Esophagus muscularis mucosa (tissue), 4 donors: ENCODE measurements around the gene CTF1. TPM values are rescaled to one million over a fixed set of nuclear protein-coding genes. Genes with fewer than 3 reads are reported as not detected.
A peak's percentile ranks its signal among the peaks of the same experiment; 100 is the strongest.

Experiments
- DNase-seq: peaks from one replicate; pipeline ENCODE4 v3.0.0-alpha.2; 2017; ENCODE audit errors: extremely low spot score
- H3K27ac ChIP-seq, 4 donors: fragments of 200-600 bp; sonication (generic); replicated peaks in 1 of 4; 1 replicate in 3 of 4; 2 replicates in 1 of 4; pipeline ENCODE4 v1.5.1; 2016 to 2019; ENCODE audit warnings: mild to moderate bottlenecking in 1 of 4
- H3K27me3 ChIP-seq, 4 donors: fragments of 200-600 bp; sonication (generic); one replicate each; pipeline versions ENCODE4 v1.5.1 to v1.6.0; 2016 to 2019
- H3K36me3 ChIP-seq, 4 donors: fragments of 200-600 bp; sonication (generic); one replicate each; pipeline ENCODE4 v1.5.1; 2016 to 2019
- H3K4me1 ChIP-seq, 4 donors: fragments of 200-600 bp; sonication (generic); one replicate each; pipeline ENCODE4 v1.5.1; 2016 to 2019
- H3K4me3 ChIP-seq, 4 donors: fragments of 200-600 bp; sonication (generic); 1 replicate in 2 of 4; 2 replicates in 2 of 4; pipeline ENCODE4 v1.5.1; 2016 to 2019; ENCODE audit warnings: mild to moderate bottlenecking in 4 of 4, moderate library complexity in 1 of 4
- H3K9me3 ChIP-seq, 4 donors: fragments of 200-600 bp; sonication (generic); 1 replicate in 3 of 4; 2 replicates in 1 of 4; pipeline ENCODE4 v1.5.1; 2016 to 2019
- CTCF ChIP-seq, 3 experiments: fragments of 200-600 bp in 2 of 3; fragments of 450-650 bp in 1 of 3; sonication (generic) in 2 of 3; IDR thresholded peaks; one replicate each; pipeline ENCODE4 v1.5.1; 2017 to 2019; ENCODE audit warnings: antibody characterized with exemption in 3 of 3, mild to moderate bottlenecking in 2 of 3, moderate library complexity in 1 of 3
- EP300 ChIP-seq: sonication (generic); formaldehyde crosslinking; IDR thresholded peaks from one replicate; pipeline ENCODE4 v1.6.1; 2017; ENCODE audit warnings: antibody characterized with exemption
- POLR2A ChIP-seq: fragments of 450-650 bp; IDR thresholded peaks from one replicate; pipeline ENCODE4 v1.6.1; 2017; ENCODE audit warnings: antibody characterized with exemption, moderate library complexity, mild to moderate bottlenecking, low read depth
- POLR2AphosphoS5 ChIP-seq, 2 donors: sonication (generic); formaldehyde crosslinking; IDR thresholded peaks; one replicate each; pipeline ENCODE4 v1.6.1; 2017; ENCODE audit warnings: antibody characterized with exemption in 2 of 2
- WGBS: methylation state at CpG from one replicate; pipeline ENCODE4 v1.1.5; 2018; 5-methylcytosine and 5-hydroxymethylcytosine counted together
- intact Hi-C: fragments of 100-400 bp; cut with DNase I; formaldehyde crosslinking; loops from one replicate; pipeline ENCODE4 v1.15.1; 2023
- total RNA-seq, 4 donors: library from RNA; depleted of rRNA; stranded (reverse); fragments of >200 nt; gene quantifications; one replicate each; pipeline versions ENCODE4 v1.1.0 to v1.2.1, GENCODE V29; 2016

The CTF1 gene
- total RNA-seq, 4 donors from 2014 or later, result 6.2 to 18.8 (median 10.9) TPM

- Histone ChIP-seq H3K27ac (peak overlapping the region; percentile 96 to 99 (median 98)), H3K4me3 (peak overlapping the region; percentile 70 to 89 (median 82)), H3K36me3 (peaks cover 0 to 45% (median 42%) of the 10 kb centered on the region in 4 donors), H3K9me3 (no peaks in the 10 kb centered on the region), H3K27me3 (no peaks in the 10 kb centered on the region), H3K4me1 (peaks cover 35 to 48% (median 44%) of the 10 kb centered on the region in 4 donors)
- TF ChIP-seq POLR2A (no peak), EP300 (no peak), CTCF (IDR thresholded peaks at IDR 0.05) (no peak), POLR2AphosphoS5 (IDR thresholded peaks at IDR 0.05) (no peak)
- 45% methylated on average over 13 of the region's 20 CpGs for WGBS
- intact Hi-C loops, result no loop called here
- DNase-seq, result no peak
Measured at GRCh38 chr16:30892670-30893416, 3.6 kb upstream of the CTF1 start.

GRCh38 chr16:30893417-30893743 is 3.0 kb upstream of the CTF1 start:
- intact Hi-C loops, result no loop called here
- Histone ChIP-seq H3K27ac (peak overlapping the region; percentile 96 to 99 (median 98)), H3K36me3 (peaks cover 0 to 40% (median 38%) of the 10 kb centered on the region in 4 donors), H3K4me3 (peak overlapping the region; percentile 70 to 89 (median 82)), H3K27me3 (no peaks in the 10 kb centered on the region), H3K4me1 (peaks cover 35 to 48% (median 44%) of the 10 kb centered on the region in 4 donors), H3K9me3 (no peaks in the 10 kb centered on the region)
- TF ChIP-seq EP300, result no peak
- no peak for TF ChIP-seq POLR2AphosphoS5 (IDR thresholded peaks at IDR 0.05)
- no peak for TF ChIP-seq POLR2A
- 6% methylated on average over 5 of the region's 11 CpGs for WGBS
- no peak for DNase-seq

- Histone ChIP-seq H3K36me3 (peaks cover 0 to 34% (median 32%) of the 10 kb centered on the region in 4 donors), H3K27me3 (no peaks in the 10 kb centered on the region), H3K4me1 (peaks cover 35 to 48% (median 44%) of the 10 kb centered on the region in 4 donors), H3K4me3 (peak within 1 kb of the TSS; percentile 70 to 89 (median 82)), H3K9me3 (no peaks in the 10 kb centered on the region), H3K27ac (peak within 1 kb of the TSS; percentile 96 to 99 (median 98))
- DNase-seq, result peak; percentile 96
- peak; percentile 55 to 66 (median 55) for TF ChIP-seq CTCF (IDR thresholded peaks at IDR 0.05)
- peak; percentile 61 to 63 for TF ChIP-seq POLR2AphosphoS5 (IDR thresholded peaks at IDR 0.05)
- no peak for TF ChIP-seq EP300
- TF ChIP-seq POLR2A, result no peak
- intact Hi-C loops, result no loop called here
- WGBS, result no CpG with 5 or more reads among the region's 97 CpGs
Measured at GRCh38 chr16:30893744-30894539, 2.5 kb upstream of the CTF1 start, which contains the start of gene BCL7C. TSS of gene BCL7C (minus strand) at chr16:30894077. CDS start at chr16:30893944, 133 bp downstream.

GRCh38 chr16:30894540-30895368 is 1.7 kb upstream of the CTF1 start:
- Histone ChIP-seq H3K9me3 (no peaks in the 10 kb centered on the region), H3K4me1 (peaks cover 35 to 48% (median 44%) of the 10 kb centered on the region in 4 donors), H3K27me3 (no peaks in the 10 kb centered on the region), H3K4me3 (peak overlapping the region; percentile 70 to 89 (median 82)), H3K27ac (peak overlapping the region; percentile 96 to 99 (median 98)), H3K36me3 (peaks cover 0 to 30% (median 25%) of the 10 kb centered on the region in 4 donors)
- no peak for DNase-seq
- 38% methylated on average over 16 of the region's 16 CpGs for WGBS
- intact Hi-C loops, result no loop called here
- no peak for TF ChIP-seq CTCF (IDR thresholded peaks at IDR 0.05)
- no peak for TF ChIP-seq POLR2AphosphoS5 (IDR thresholded peaks at IDR 0.05)
